GM18907 (cell line): ENCODE measurements around the gene RPN1.
"Not testable (repeated sequence)": the region's sequence is repeated elsewhere in the genome, so short reads cannot be mapped to it uniquely, and the experiment has no call there.

ENCODE experiments used
- ATAC-seq: cut with Tn5 transposase; IDR thresholded peaks from one replicate; pipeline ENCODE4 v1.9.1; 2021; ENCODE audit warnings: mild to moderate bottlenecking, moderate library complexity; ENCODE audit not compliant: unreplicated experiment

Gene RPN1

GRCh38 chr3:128653383-128653992 lies 2.9 kb upstream of the RPN1 start:
- not testable (repeated sequence) for ATAC-seq

GRCh38 chr3:128648940-128649663 lies 1.5 kb downstream of the RPN1 start:
- no peak for ATAC-seq

GRCh38 chr3:128648402-128648801 lies 2.2 kb downstream of the RPN1 start:
- ATAC-seq: no peak

GRCh38 chr3:128647307-128647706 lies 3.3 kb downstream of the RPN1 start:
- no peak for ATAC-seq

GRCh38 chr3:128634075-128634611 lies 16.5 kb downstream of the RPN1 start:
- no peak for ATAC-seq

- no peak for ATAC-seq
Measured at GRCh38 chr3:128632301-128632700, 18.3 kb downstream of the RPN1 start.

- no peak for ATAC-seq
Measured at GRCh38 chr3:128629936-128630335, 20.7 kb downstream of the RPN1 start.

- ATAC-seq: no peak
Measured at GRCh38 chr3:128625409-128625945, 25.1 kb downstream of the RPN1 start.

- ATAC-seq: no peak
Measured at GRCh38 chr3:128624526-128625138, 26.0 kb downstream of the RPN1 start.

GRCh38 chr3:128623762-128624176 lies 26.8 kb downstream of the RPN1 start:
- no peak for ATAC-seq

- no peak for ATAC-seq
Measured at GRCh38 chr3:128621931-128622330, 28.7 kb downstream of the RPN1 start.

GRCh38 chr3:128621234-128621633 lies 29.4 kb downstream of the RPN1 start:
- ATAC-seq: no peak

GRCh38 chr3:128620268-128620691 lies 30.3 kb downstream of the RPN1 start:
- ATAC-seq: no peak

GRCh38 chr3:128619146-128619890 lies 31.3 kb downstream of the RPN1 start:
- ATAC-seq: no peak

GRCh38 chr3:128618398-128618726 lies 32.3 kb downstream of the RPN1 start:
- ATAC-seq: no peak

- ATAC-seq: peak; percentile 83
Measured at GRCh38 chr3:128617557-128618397, 32.8 kb downstream of the RPN1 start.

GRCh38 chr3:128617270-128617556 lies 33.4 kb downstream of the RPN1 start:
- no peak for ATAC-seq

GRCh38 chr3:128616516-128617269 lies 33.9 kb downstream of the RPN1 start:
- no peak for ATAC-seq

- ATAC-seq: no peak
Measured at GRCh38 chr3:128614076-128614475, 36.5 kb downstream of the RPN1 start.
